GM19328 (cell line): ENCODE results near the gene MICAL2.

Experiments used
- ATAC-seq: cut with Tn5 transposase; IDR thresholded peaks from one replicate; pipeline ENCODE4 v1.9.1; 2021; ENCODE audit warnings: mild to moderate bottlenecking, moderate library complexity; ENCODE audit not compliant: unreplicated experiment

The MICAL2 gene

GRCh38 chr11:12263141-12263693 lies 152.8 kb downstream of the MICAL2 start:
- ATAC-seq, result no peak

GRCh38 chr11:12264361-12264760 lies 154.0 kb downstream of the MICAL2 start:
- no peak for ATAC-seq

- no peak for ATAC-seq
Observed at GRCh38 chr11:12266132-12266531, 155.7 kb downstream of the MICAL2 start.

GRCh38 chr11:12266943-12267342 lies 156.6 kb downstream of the MICAL2 start:
- ATAC-seq, result no peak

GRCh38 chr11:12267921-12268320 lies 157.5 kb downstream of the MICAL2 start:
- no peak for ATAC-seq

- no peak for ATAC-seq
Observed at GRCh38 chr11:12269104-12269441, 158.7 kb downstream of the MICAL2 start.

GRCh38 chr11:12269446-12270214 lies 159.2 kb downstream of the MICAL2 start:
- no peak for ATAC-seq

GRCh38 chr11:12270215-12270797 lies 159.9 kb downstream of the MICAL2 start:
- ATAC-seq, result no peak

GRCh38 chr11:12270817-12271216 lies 160.4 kb downstream of the MICAL2 start:
- ATAC-seq, result no peak

GRCh38 chr11:12271241-12271640 lies 160.9 kb downstream of the MICAL2 start:
- no peak for ATAC-seq

GRCh38 chr11:12271826-12272366 lies 161.5 kb downstream of the MICAL2 start:
- no peak for ATAC-seq

GRCh38 chr11:12272821-12273617 lies 162.6 kb downstream of the MICAL2 start:
- ATAC-seq, result no peak

GRCh38 chr11:12273618-12273995 lies 163.2 kb downstream of the MICAL2 start:
- no peak for ATAC-seq

GRCh38 chr11:12274056-12274455 lies 163.7 kb downstream of the MICAL2 start:
- ATAC-seq, result no peak

- no peak for ATAC-seq
Observed at GRCh38 chr11:12274558-12275197, 164.3 kb downstream of the MICAL2 start.

- no peak for ATAC-seq
Observed at GRCh38 chr11:12275818-12276217, 165.4 kb downstream of the MICAL2 start.

- ATAC-seq, result no peak
Observed at GRCh38 chr11:12276356-12276755, 166.0 kb downstream of the MICAL2 start.

- ATAC-seq, result no peak
Observed at GRCh38 chr11:12276831-12277475, 166.6 kb downstream of the MICAL2 start.

GRCh38 chr11:12278766-12279671 lies 168.6 kb downstream of the MICAL2 start:
- no peak for ATAC-seq
